ENCODE results near the gene CNTNAP2. TPM values are rescaled to one million over a fixed set of nuclear protein-coding genes. Genes with fewer than 3 reads are reported as not detected.

CNTNAP2 gene
- total RNA-seq, 2 experiments from 2014 or later, result not detected

DNA sequence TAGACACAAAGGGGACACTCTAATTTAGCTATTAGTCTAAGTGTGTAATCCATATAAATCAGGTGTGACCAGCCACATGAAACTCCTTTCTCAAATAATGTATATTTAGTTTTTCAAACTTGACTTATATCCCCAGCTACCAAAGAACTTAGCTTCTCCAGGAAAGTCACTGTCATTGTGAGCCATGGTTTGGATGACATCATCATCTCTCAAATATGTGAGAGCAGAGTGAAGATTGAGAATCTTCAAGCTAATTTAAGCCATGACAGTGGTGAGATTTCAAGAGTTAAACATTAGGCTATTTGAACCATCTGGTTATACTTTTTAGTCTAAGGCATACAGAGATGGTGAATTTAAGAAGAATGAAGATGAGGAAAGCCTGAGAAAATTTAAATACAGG, 1165.6 kb downstream of the CNTNAP2 start:
- ChIA-PET CTCF (no interaction called here), POLR2A (no interaction called here)

GRCh38 chr7:147296201-147296600, 1179.6 kb downstream of the CNTNAP2 start:
- CTCF ChIA-PET, result no interaction called here
- POLR2A ChIA-PET, result no interaction called here

- ChIA-PET POLR2A (no interaction called here), CTCF (no interaction called here)
Measured at GRCh38 chr7:147296986-147297385, 1180.4 kb downstream of the CNTNAP2 start.

GRCh38 chr7:147298611-147299043, 1182.0 kb downstream of the CNTNAP2 start:
- CTCF ChIA-PET, result no interaction called here
- POLR2A ChIA-PET, result no interaction called here

- ChIA-PET POLR2A (no interaction called here), CTCF (no interaction called here)
Measured at GRCh38 chr7:147300293-147300692, 1183.7 kb downstream of the CNTNAP2 start.

DNA sequence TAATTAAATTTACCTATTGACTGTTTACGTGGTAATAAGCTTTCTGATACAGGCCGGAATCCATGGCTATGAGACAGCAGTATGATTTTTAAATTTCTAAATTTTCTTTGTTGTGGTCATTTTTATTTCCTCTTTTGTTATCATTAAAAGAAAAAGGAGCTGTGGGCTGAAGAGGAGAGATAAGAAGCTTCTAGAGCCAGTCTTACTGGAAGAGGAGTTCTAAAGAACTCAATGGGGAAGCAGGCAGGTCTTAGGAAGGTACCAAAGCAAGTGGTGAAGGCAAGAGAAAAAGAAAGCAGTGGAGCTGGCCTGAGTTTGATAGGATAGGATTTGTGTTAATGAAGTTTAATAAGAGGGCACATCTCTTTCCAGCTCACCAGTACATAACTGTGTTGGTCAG, 1187.8 kb downstream of the CNTNAP2 start:
- ChIA-PET POLR2A (no interaction called here), CTCF (no interaction called here)

DNA sequence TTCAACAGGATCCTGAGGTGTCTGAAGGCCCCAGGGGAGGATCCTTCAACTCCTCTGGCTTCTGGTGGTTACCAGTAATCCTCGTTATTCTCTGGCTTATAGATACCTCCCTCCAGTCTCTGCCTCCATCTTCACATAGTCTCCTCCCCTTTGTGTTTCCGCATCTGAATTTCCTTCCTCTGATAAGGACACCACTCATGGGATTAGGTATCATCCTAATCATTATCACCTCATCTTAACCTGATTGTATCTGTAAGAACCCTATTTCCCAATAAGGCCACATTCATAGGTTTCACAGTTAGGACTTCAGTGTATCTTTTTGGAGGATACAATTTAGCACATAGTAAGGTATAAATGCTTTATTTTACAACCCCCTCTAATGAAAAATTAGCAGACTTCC, 1189.2 kb downstream of the CNTNAP2 start:
- CTCF ChIA-PET, result no interaction called here
- POLR2A ChIA-PET, result no interaction called here

- ChIA-PET POLR2A (no interaction called here), CTCF (no interaction called here)
Measured at GRCh38 chr7:147308539-147308938, 1191.9 kb downstream of the CNTNAP2 start.

- CTCF ChIA-PET, result no interaction called here
Measured at GRCh38 chr7:147311336-147311735, 1194.7 kb downstream of the CNTNAP2 start.

DNA sequence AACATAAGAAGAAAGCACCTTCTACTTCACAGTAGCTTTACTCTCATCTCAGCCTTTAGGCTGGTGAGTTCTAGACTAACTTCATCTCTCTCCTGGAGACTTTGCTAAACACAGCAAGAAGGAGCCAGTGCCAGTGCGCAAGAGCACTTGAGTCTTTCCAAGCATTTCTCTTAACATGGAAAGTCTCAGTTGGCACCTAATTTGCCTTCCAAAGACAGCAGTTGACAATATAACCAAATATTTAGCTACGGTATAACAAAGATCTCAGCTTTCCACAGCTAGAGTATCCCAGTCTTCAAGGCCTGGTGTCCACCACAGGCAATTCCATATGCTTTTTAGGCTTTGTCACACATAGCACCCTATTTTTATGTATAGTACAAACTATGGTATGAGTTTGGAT, 1204.9 kb downstream of the CNTNAP2 start:
- ChIA-PET POLR2A (no interaction called here), CTCF (no interaction called here)

More at GRCh38 chr7:147311336-147311735, 1194.7 kb downstream of the CNTNAP2 start:
- POLR2A ChIA-PET, result no interaction called here

- ChIA-PET POLR2A (no interaction called here), CTCF (no interaction called here)
Measured at GRCh38 chr7:147332988-147333387, 1216.4 kb downstream of the CNTNAP2 start.

GRCh38 chr7:147363101-147363500, 1246.5 kb downstream of the CNTNAP2 start:
- CTCF ChIA-PET, result no interaction called here
- POLR2A ChIA-PET, result no interaction called here

DNA sequence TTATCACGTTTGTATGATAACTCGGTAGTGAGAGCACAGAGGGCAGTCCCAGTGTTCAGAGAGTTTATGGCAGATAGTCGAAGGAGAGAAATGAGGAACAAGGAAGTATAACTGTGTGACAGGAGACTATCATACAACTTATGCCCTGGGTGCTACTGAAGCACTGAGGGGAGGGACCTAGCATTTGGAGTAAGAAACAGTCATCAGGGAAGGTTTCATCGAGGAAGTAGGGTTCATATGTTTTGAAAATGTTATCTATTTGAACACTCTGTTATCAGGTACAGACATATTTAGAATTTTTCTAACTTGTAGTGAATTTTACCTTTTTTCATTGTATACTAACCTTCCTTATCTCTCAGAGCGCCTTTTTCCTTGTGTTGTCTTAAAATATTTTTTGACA, 1259.6 kb downstream of the CNTNAP2 start:
- CTCF ChIA-PET, result no interaction called here
- POLR2A ChIA-PET, result no interaction called here

GRCh38 chr7:147380926-147381325, 1264.3 kb downstream of the CNTNAP2 start:
- CTCF ChIA-PET, result no interaction called here
- POLR2A ChIA-PET, result no interaction called here

DNA sequence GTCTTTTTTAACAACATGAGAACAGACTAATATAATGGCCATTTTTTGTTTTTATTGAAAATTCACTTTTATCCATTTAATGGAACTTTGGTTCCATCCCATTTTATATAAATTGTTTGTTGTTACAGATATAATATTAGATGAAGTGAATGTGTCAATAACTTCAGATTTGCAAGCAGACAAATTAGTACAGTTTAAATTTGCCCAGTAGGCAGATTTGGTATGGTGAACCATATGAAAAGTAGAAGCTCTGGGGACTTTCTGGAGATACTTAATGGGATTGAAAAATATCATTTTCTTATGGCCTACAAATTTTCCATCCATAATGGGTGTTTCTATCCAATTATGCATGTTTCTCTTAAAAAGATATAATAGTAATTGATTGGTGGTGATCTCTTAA, 1277.7 kb downstream of the CNTNAP2 start:
- CTCF ChIA-PET, result no interaction called here
- POLR2A ChIA-PET, result no interaction called here

GRCh38 chr7:147400221-147400689, 1283.7 kb downstream of the CNTNAP2 start:
- CTCF ChIA-PET, result no interaction called here

DNA sequence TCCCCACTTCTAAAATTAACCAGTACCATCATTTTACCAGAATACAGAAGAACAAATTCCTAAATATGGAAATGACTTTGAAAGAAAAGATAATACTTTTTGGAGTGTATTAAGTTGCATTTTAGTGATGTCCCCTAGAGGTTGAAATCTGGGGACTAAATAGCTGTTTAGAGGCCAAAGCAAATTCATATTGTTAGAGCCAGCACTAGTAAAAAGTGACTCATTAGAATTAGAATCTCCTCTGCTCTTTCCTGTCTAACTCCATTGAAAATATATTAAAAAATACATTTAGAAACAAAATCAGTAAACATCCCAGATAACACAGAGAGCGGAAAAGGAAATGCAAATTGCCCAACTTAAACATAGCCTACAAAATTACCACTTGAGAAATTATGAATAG, 1284.3 kb downstream of the CNTNAP2 start:
- POLR2A ChIA-PET, result no interaction called here
- CTCF ChIA-PET, result no interaction called here

More at GRCh38 chr7:147400221-147400689, 1283.7 kb downstream of the CNTNAP2 start:
- POLR2A ChIA-PET, result no interaction called here

DNA sequence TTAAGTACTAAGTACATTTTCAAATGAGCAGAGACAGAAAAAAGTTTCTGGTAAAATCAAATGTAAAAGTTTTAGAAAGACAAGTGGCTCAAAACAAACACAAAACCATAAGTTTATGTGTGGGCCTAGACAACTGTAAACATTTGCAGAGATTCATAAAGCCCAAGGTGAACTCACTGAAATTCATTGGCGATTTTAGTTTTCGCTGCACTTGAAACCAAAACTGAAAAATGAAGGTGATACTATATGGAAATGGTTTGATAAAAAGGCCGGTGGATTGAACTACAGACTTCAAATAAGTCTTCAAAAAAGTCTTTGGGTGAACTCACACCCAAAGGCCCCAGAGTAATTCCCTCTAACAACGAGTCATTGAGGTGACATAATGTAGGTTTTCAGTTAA, 1289.0 kb downstream of the CNTNAP2 start:
- ChIA-PET CTCF (no interaction called here), POLR2A (no interaction called here)

DNA sequence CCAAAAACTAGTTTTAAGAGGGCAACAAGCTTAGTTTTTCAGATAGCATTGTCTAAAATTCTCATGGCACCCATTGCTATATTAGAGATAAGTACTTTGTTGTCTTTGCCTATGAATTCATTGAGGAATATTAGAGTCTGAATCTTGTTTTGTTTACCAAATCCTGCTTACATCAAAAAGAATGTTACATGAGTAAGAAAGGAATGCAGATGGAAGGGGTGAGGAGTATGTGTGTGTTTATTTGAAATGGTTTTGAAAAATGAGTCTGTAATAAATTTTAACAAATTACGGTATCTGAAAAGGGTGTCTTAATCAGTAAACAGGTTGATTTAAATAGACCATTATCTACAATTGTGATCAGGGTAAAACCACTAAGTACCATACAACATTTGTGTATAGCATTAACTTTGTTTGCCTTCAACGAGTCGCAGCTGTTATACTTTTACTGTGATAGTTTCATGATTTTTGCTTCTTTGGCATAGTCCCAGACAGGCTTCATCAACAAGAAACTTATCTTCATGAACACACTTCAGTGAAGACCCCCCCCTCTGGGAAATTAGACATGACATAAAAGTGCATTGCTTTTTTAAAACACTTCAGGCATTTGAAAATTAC, 1290.0 kb downstream of the CNTNAP2 start:
- POLR2A ChIA-PET, result no interaction called here

DNA sequence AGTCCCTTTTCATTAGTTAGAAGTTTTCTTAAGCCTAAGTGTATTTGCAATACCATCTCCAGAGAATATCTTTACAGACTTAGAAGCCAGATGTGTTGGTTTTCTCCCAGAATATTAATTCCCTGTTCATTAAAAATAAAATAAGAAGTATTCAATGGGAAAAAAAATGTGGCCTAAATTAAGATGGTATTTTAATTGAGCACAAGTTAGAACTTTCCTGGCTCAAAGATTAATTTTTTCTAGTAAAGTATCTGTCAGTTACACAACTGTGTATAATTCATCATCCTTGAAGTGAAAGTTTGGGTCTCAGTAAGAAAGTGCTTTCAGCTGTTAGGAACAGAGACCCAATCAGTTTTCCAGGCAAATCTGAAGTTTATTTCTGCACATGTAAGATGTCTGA, 1294.5 kb downstream of the CNTNAP2 start:
- ChIA-PET POLR2A (no interaction called here), CTCF (interaction anchor here (0.6 kb wide), 1 partner anchor 426 kb away, joined by 3 read pairs; no protein-coding TSS in a partner anchor)

More for the DNA sequence above, 1290.0 kb downstream of the CNTNAP2 start:
- CTCF ChIA-PET, result no interaction called here

GRCh38 chr7:147412109-147412508, 1295.5 kb downstream of the CNTNAP2 start:
- CTCF ChIA-PET, result no interaction called here
- POLR2A ChIA-PET, result no interaction called here

GRCh38 chr7:147412782-147413556, 1296.4 kb downstream of the CNTNAP2 start:
- ChIA-PET POLR2A (no interaction called here), CTCF (no interaction called here)

Measured in activated CD8-positive, alpha-beta memory T cell treated with anti-CD3 and anti-CD28 coated beads for 36 hours (primary cell).